ENCODE data around the gene MOBP.

Gene MOBP

GRCh38 chr3:39501968-39502837, 34.7 kb downstream of the MOBP start:
- peaks cover 0 to 13% (median 4%) of the 10 kb centered on the region in 4 experiments for H3K4me1 ChIP-seq (ENCODE audit: control extremely low read depth in 1 of 4, control insufficient read depth in 4 of 4, insufficient read depth in 4 of 4, low read length in 3 of 4)
- POLR2A ChIA-PET, result no interaction called here
- DNase-seq, result peak; percentile 32 to 74 (median 54)
- peaks cover 11 to 36% (median 24%) of the 10 kb centered on the region in 5 experiments for H3K27me3 ChIP-seq (replicated peaks in 2 of 5; ENCODE audit: control insufficient read depth in 4 of 5, insufficient read depth in 5 of 5, low read length in 4 of 5)
- H3K4me3 ChIP-seq (ENCODE audit: control insufficient read depth in 1 of 7, extremely low read depth in 1 of 7, insufficient read depth in 4 of 7, low read depth in 2 of 7, low read length in 6 of 7), result peak overlapping the region in 6 of 7 experiments; percentile 20 to 59 (median 44)
- H3K27ac ChIP-seq (ENCODE audit: insufficient read depth in 1 of 2, low read depth in 1 of 2, low read length in 2 of 2, poor library complexity in 1 of 2, severe bottlenecking in 2 of 2), result no peak overlapping the region
- 8% methylated on average over 33 of the region's 53 CpGs for WGBS (ENCODE audit: insufficient coverage)
- CTCF ChIA-PET, result interaction anchor here (0.7 kb wide), 1 partner anchor 1084 kb away, joined by 3 read pairs; no protein-coding TSS in a partner anchor
- H3K9me3 ChIP-seq (ENCODE audit: control extremely low read depth in 1 of 5, control insufficient read depth in 4 of 5, insufficient read depth in 2 of 5, low read depth in 1 of 5, low read length in 4 of 5), result peaks cover 0 to 5% (median 3%) of the 10 kb centered on the region in 5 experiments
- no peaks in the 10 kb centered on the region for H3K36me3 ChIP-seq (ENCODE audit: control insufficient read depth in 4 of 4, insufficient read depth in 4 of 4, low read length in 3 of 4)

- Histone ChIP-seq H3K27ac (ENCODE audit: insufficient read depth in 1 of 2, low read depth in 1 of 2, low read length in 2 of 2, poor library complexity in 1 of 2, severe bottlenecking in 2 of 2) (no peak overlapping the region), H3K4me1 (ENCODE audit: control extremely low read depth in 1 of 4, control insufficient read depth in 4 of 4, insufficient read depth in 4 of 4, low read length in 3 of 4) (peaks cover 0 to 13% (median 4%) of the 10 kb centered on the region in 4 experiments), H3K9me3 (ENCODE audit: control extremely low read depth in 1 of 5, control insufficient read depth in 4 of 5, insufficient read depth in 2 of 5, low read depth in 1 of 5, low read length in 4 of 5) (peaks cover 0 to 5% (median 3%) of the 10 kb centered on the region in 5 experiments), H3K27me3 (replicated peaks in 2 of 5; ENCODE audit: control insufficient read depth in 4 of 5, insufficient read depth in 5 of 5, low read length in 4 of 5) (peaks cover 11 to 36% (median 24%) of the 10 kb centered on the region in 5 experiments), H3K4me3 (ENCODE audit: control insufficient read depth in 1 of 7, extremely low read depth in 1 of 7, insufficient read depth in 4 of 7, low read depth in 2 of 7, low read length in 6 of 7) (peak overlapping the region in 3 of 7 experiments; percentile 19 to 52 (median 24)), H3K36me3 (ENCODE audit: control insufficient read depth in 4 of 4, insufficient read depth in 4 of 4, low read length in 3 of 4) (no peaks in the 10 kb centered on the region)
- CTCF ChIA-PET, result interaction anchor here (0.7 kb wide), 1 partner anchor 1083 kb away, joined by 3 read pairs; no protein-coding TSS in a partner anchor
- POLR2A ChIA-PET, result no interaction called here
- 18% methylated on average over 2 of the region's 4 CpGs for WGBS (ENCODE audit: insufficient coverage)
- DNase-seq, result peak; percentile 24 to 84 (median 75)
These were observed 35.3 kb downstream of the MOBP start for GRCh38 chr3:39502838-39503145.

- no peak for DNase-seq
- no peaks in the 10 kb centered on the region for H3K36me3 ChIP-seq (ENCODE audit: control insufficient read depth in 4 of 4, insufficient read depth in 4 of 4, low read length in 3 of 4)
- peaks cover 0 to 5% (median 3%) of the 10 kb centered on the region in 5 experiments for H3K9me3 ChIP-seq (ENCODE audit: control extremely low read depth in 1 of 5, control insufficient read depth in 4 of 5, insufficient read depth in 2 of 5, low read depth in 1 of 5, low read length in 4 of 5)
- 63% methylated on average over 11 of the region's 12 CpGs for WGBS (ENCODE audit: insufficient coverage)
- H3K4me1 ChIP-seq (ENCODE audit: control extremely low read depth in 1 of 4, control insufficient read depth in 4 of 4, insufficient read depth in 4 of 4, low read length in 3 of 4), result peaks cover 0 to 9% (median 4%) of the 10 kb centered on the region in 4 experiments
- no peak overlapping the region for H3K4me3 ChIP-seq (ENCODE audit: control insufficient read depth in 1 of 7, extremely low read depth in 1 of 7, insufficient read depth in 4 of 7, low read depth in 2 of 7, low read length in 6 of 7)
- POLR2A ChIA-PET, result no interaction called here
- CTCF ChIA-PET, result interaction anchor here (1.0 kb wide), 1 partner anchor 32 kb away, joined by 3 read pairs; no protein-coding TSS in a partner anchor
- H3K27ac ChIP-seq (ENCODE audit: insufficient read depth in 1 of 2, low read depth in 1 of 2, low read length in 2 of 2, poor library complexity in 1 of 2, severe bottlenecking in 2 of 2), result no peak overlapping the region
- H3K27me3 ChIP-seq (replicated peaks in 2 of 5; ENCODE audit: control insufficient read depth in 4 of 5, insufficient read depth in 5 of 5, low read length in 4 of 5), result peaks cover 5 to 20% (median 17%) of the 10 kb centered on the region in 5 experiments
These were observed 38.6 kb downstream of the MOBP start for GRCh38 chr3:39505866-39506742.

GRCh38 chr3:39506863-39507262, 39.4 kb downstream of the MOBP start:
- no peaks in the 10 kb centered on the region for H3K36me3 ChIP-seq (ENCODE audit: control insufficient read depth in 4 of 4, insufficient read depth in 4 of 4, low read length in 3 of 4)
- H3K27ac ChIP-seq (ENCODE audit: insufficient read depth in 1 of 2, low read depth in 1 of 2, low read length in 2 of 2, poor library complexity in 1 of 2, severe bottlenecking in 2 of 2), result no peak overlapping the region
- H3K9me3 ChIP-seq (ENCODE audit: control extremely low read depth in 1 of 5, control insufficient read depth in 4 of 5, insufficient read depth in 2 of 5, low read depth in 1 of 5, low read length in 4 of 5), result peaks cover 0 to 5% (median 3%) of the 10 kb centered on the region in 5 experiments
- ChIA-PET CTCF (interaction anchor here (1.0 kb wide), 1 partner anchor 33 kb away, joined by 3 read pairs; no protein-coding TSS in a partner anchor), POLR2A (no interaction called here)
- no peak overlapping the region for H3K4me3 ChIP-seq (ENCODE audit: control insufficient read depth in 1 of 7, extremely low read depth in 1 of 7, insufficient read depth in 4 of 7, low read depth in 2 of 7, low read length in 6 of 7)
- peaks cover 0 to 8% (median 4%) of the 10 kb centered on the region in 4 experiments for H3K4me1 ChIP-seq (ENCODE audit: control extremely low read depth in 1 of 4, control insufficient read depth in 4 of 4, insufficient read depth in 4 of 4, low read length in 3 of 4)
- peak in 2 of 3 donors; percentile 29 to 33 for DNase-seq
- WGBS (ENCODE audit: insufficient coverage), result no CpG with 5 or more reads among the region's 1 CpG
- H3K27me3 ChIP-seq (replicated peaks in 2 of 5; ENCODE audit: control insufficient read depth in 4 of 5, insufficient read depth in 5 of 5, low read length in 4 of 5), result peaks cover 3 to 14% (median 12%) of the 10 kb centered on the region in 5 experiments

GRCh38 chr3:39513791-39514369, 46.4 kb downstream of the MOBP start:
- peaks cover 0 to 1% (median 0%) of the 10 kb centered on the region in 5 experiments for H3K9me3 ChIP-seq (ENCODE audit: control extremely low read depth in 1 of 5, control insufficient read depth in 4 of 5, insufficient read depth in 2 of 5, low read depth in 1 of 5, low read length in 4 of 5)
- WGBS (ENCODE audit: insufficient coverage), result 100% methylated on average over 3 of the region's 3 CpGs
- no peaks in the 10 kb centered on the region for H3K36me3 ChIP-seq (ENCODE audit: control insufficient read depth in 4 of 4, insufficient read depth in 4 of 4, low read length in 3 of 4)
- CTCF ChIA-PET, result interaction anchor here (1.2 kb wide), 1 partner anchor 15 kb away, joined by 5 read pairs; no protein-coding TSS in a partner anchor
- no peak for DNase-seq
- H3K27me3 ChIP-seq (replicated peaks in 2 of 5; ENCODE audit: control insufficient read depth in 4 of 5, insufficient read depth in 5 of 5, low read length in 4 of 5), result no peaks in the 10 kb centered on the region
- POLR2A ChIA-PET, result interaction anchor here (0.6 kb wide), 1 partner anchor 11 kb away, joined by 3 read pairs; no protein-coding TSS in a partner anchor
- no peak overlapping the region for H3K4me3 ChIP-seq (ENCODE audit: control insufficient read depth in 1 of 7, extremely low read depth in 1 of 7, insufficient read depth in 4 of 7, low read depth in 2 of 7, low read length in 6 of 7)
- no peaks in the 10 kb centered on the region for H3K4me1 ChIP-seq (ENCODE audit: control extremely low read depth in 1 of 4, control insufficient read depth in 4 of 4, insufficient read depth in 4 of 4, low read length in 3 of 4)
- H3K27ac ChIP-seq (ENCODE audit: insufficient read depth in 1 of 2, low read depth in 1 of 2, low read length in 2 of 2, poor library complexity in 1 of 2, severe bottlenecking in 2 of 2), result no peak overlapping the region

GRCh38 chr3:39515681-39516441, 48.4 kb downstream of the MOBP start:
- H3K9me3 ChIP-seq (ENCODE audit: control extremely low read depth in 1 of 5, control insufficient read depth in 4 of 5, insufficient read depth in 2 of 5, low read depth in 1 of 5, low read length in 4 of 5), result no peaks in the 10 kb centered on the region
- no peaks in the 10 kb centered on the region for H3K4me1 ChIP-seq (ENCODE audit: control extremely low read depth in 1 of 4, control insufficient read depth in 4 of 4, insufficient read depth in 4 of 4, low read length in 3 of 4)
- DNase-seq, result no peak
- no peak overlapping the region for H3K27ac ChIP-seq (ENCODE audit: insufficient read depth in 1 of 2, low read depth in 1 of 2, low read length in 2 of 2, poor library complexity in 1 of 2, severe bottlenecking in 2 of 2)
- H3K4me3 ChIP-seq (ENCODE audit: control insufficient read depth in 1 of 7, extremely low read depth in 1 of 7, insufficient read depth in 4 of 7, low read depth in 2 of 7, low read length in 6 of 7), result no peak overlapping the region
- no peaks in the 10 kb centered on the region for H3K27me3 ChIP-seq (replicated peaks in 2 of 5; ENCODE audit: control insufficient read depth in 4 of 5, insufficient read depth in 5 of 5, low read length in 4 of 5)
- CTCF ChIA-PET, result no interaction called here
- no peaks in the 10 kb centered on the region for H3K36me3 ChIP-seq (ENCODE audit: control insufficient read depth in 4 of 4, insufficient read depth in 4 of 4, low read length in 3 of 4)
- POLR2A ChIA-PET, result no interaction called here
- WGBS (ENCODE audit: insufficient coverage), result 89% methylated on average over 9 of the region's 11 CpGs
